HL-60/S4 treated with retinoic acid at 250 ng/mL for 4 days and 3 days (cell line): ENCODE results near the gene TAGLN3.
"Not testable (repeated sequence)": the region's sequence is repeated elsewhere in the genome, so short reads cannot be mapped to it uniquely, and the experiment has no call there.

Experiments
- in situ Hi-C: fragments of 300-500 bp; cut with MboI; formaldehyde crosslinking; loops from 2 replicates; pipeline ENCODE4 v1.7.0; 2022; ENCODE audit warnings: low sequenced_read_pairs

TAGLN3 gene

GRCh38 chr3:112004669-112005068 is 5.9 kb downstream of the TAGLN3 start:
- in situ Hi-C loops, result no loop called here

- in situ Hi-C loops, result no loop called here
These were observed 6.5 kb downstream of the TAGLN3 start for GRCh38 chr3:112005091-112005672.

GRCh38 chr3:112007633-112008032 is 8.9 kb downstream of the TAGLN3 start:
- in situ Hi-C loops, result no loop called here

- in situ Hi-C loops, result no loop called here
These were observed 10.9 kb downstream of the TAGLN3 start for GRCh38 chr3:112009670-112010069.

GRCh38 chr3:112010636-112011035 is 11.9 kb downstream of the TAGLN3 start:
- in situ Hi-C loops, result no loop called here

GRCh38 chr3:112011376-112011940 is 12.7 kb downstream of the TAGLN3 start:
- in situ Hi-C loops, result no loop called here

GRCh38 chr3:112012205-112012992 is 13.7 kb downstream of the TAGLN3 start:
- in situ Hi-C loops, result no loop called here

GRCh38 chr3:112013058-112013783 is 14.5 kb downstream of the TAGLN3 start:
- in situ Hi-C loops, result no loop called here

GRCh38 chr3:112013784-112014143 is 15.0 kb downstream of the TAGLN3 start:
- in situ Hi-C loops, result no loop called here

- in situ Hi-C loops, result no loop called here
These were observed 18.4 kb downstream of the TAGLN3 start for GRCh38 chr3:112017091-112017490.

GRCh38 chr3:112018712-112019111 is 20.0 kb downstream of the TAGLN3 start:
- in situ Hi-C loops, result no loop called here

GRCh38 chr3:112019716-112020115 is 21.0 kb downstream of the TAGLN3 start:
- in situ Hi-C loops, result no loop called here

GRCh38 chr3:112020674-112021085 is 22.0 kb downstream of the TAGLN3 start:
- in situ Hi-C loops, result no loop called here

GRCh38 chr3:112027142-112027541 is 28.4 kb downstream of the TAGLN3 start:
- in situ Hi-C loops, result no loop called here

- in situ Hi-C loops, result no loop called here
These were observed 29.1 kb downstream of the TAGLN3 start for GRCh38 chr3:112027826-112028225.

- in situ Hi-C loops, result no loop called here
These were observed 32.2 kb downstream of the TAGLN3 start for GRCh38 chr3:112030901-112031300.

GRCh38 chr3:112032098-112032731 is 33.5 kb downstream of the TAGLN3 start:
- in situ Hi-C loops, result no loop called here

GRCh38 chr3:112034436-112034835 is 35.7 kb downstream of the TAGLN3 start, which contains the start of gene TMPRSS7:
TSS of gene TMPRSS7 (plus strand) at chr3:112034736. CDS start at chr3:112034846, 110 bp downstream.
- in situ Hi-C loops, result no loop called here

- in situ Hi-C loops, result no loop called here
These were observed 36.5 kb downstream of the TAGLN3 start for GRCh38 chr3:112035241-112035640.

- in situ Hi-C loops, result not testable (repeated sequence)
These were observed 38.5 kb downstream of the TAGLN3 start for GRCh38 chr3:112037194-112037593.

- in situ Hi-C loops, result no loop called here
These were observed 40.1 kb downstream of the TAGLN3 start for GRCh38 chr3:112038863-112039262.
